Measurements from ENCODE around the gene TAMALIN. TPM values are rescaled to one million over a fixed set of nuclear protein-coding genes. Genes with fewer than 3 reads are reported as not detected.

TAMALIN gene
- total and polyA plus RNA-seq, 4 experiments from 2014 or later, result 1.2 to 31.7 (median 17.9) TPM

- peaks cover 0 to 7% of the 10 kb centered on the region in 2 donors for H3K36me3 Mint-ChIP-seq
- H3K9me3 Mint-ChIP-seq, result peaks cover 0 to 2% (median 0%) of the 10 kb centered on the region in 8 donors
- peaks cover 10 to 26% (median 15%) of the 10 kb centered on the region in 4 donors for H3K4me1 Mint-ChIP-seq
- Histone ChIP-seq H3K9me3 (ENCODE audit: control insufficient read depth in 1 of 2, low read length in 2 of 2) (no peaks in the 10 kb centered on the region), H3K36me3 (ENCODE audit: insufficient read depth, low read length) (no peaks in the 10 kb centered on the region), H3K27ac (ENCODE audit: low read depth, low read length) (no peak overlapping the region), H3K27me3 (ENCODE audit: insufficient read depth, low read length) (no peaks in the 10 kb centered on the region), H3K4me1 (ENCODE audit: insufficient read depth, low read length) (peaks cover 18% of the 10 kb centered on the region), H3K4me3 (ENCODE audit: low read length in 2 of 2) (no peak overlapping the region)
- CTCF ChIA-PET (ENCODE audit: partially characterized antibody), result interaction anchor here (1.0 to 3.5 kb wide), 3 partner anchors 24 to 31 kb away, joined by 3 to 21 read pairs (median 8); no protein-coding TSS in a partner anchor
- H3K27me3 Mint-ChIP-seq, result no peaks in the 10 kb centered on the region
- DNase-seq, result no peak
- intact Hi-C loops (cut with micrococcal nuclease), result no loop called here
- H3K4me3 Mint-ChIP-seq, result no peak overlapping the region
- POLR2A ChIA-PET (ENCODE audit: partially characterized antibody), result no interaction called here
- H3K27ac Mint-ChIP-seq, result peak overlapping the region in 3 of 7 donors; percentile 32 to 84 (median 36)
Measured at GRCh38 chr12:52055731-52056711, 49.3 kb downstream of the TAMALIN start.

GRCh38 chr12:52056801-52057637 is 50.3 kb downstream of the TAMALIN start:
- POLR2A ChIA-PET (ENCODE audit: partially characterized antibody), result interaction anchor here (1.4 kb wide), 1 partner anchor 32 kb away, joined by 3 read pairs; no protein-coding TSS in a partner anchor
- H3K27me3 Mint-ChIP-seq, result no peaks in the 10 kb centered on the region
- H3K9me3 ChIP-seq (ENCODE audit: control insufficient read depth in 1 of 2, low read length in 2 of 2), result no peaks in the 10 kb centered on the region
- H3K4me1 ChIP-seq (ENCODE audit: insufficient read depth, low read length), result peaks cover 11% of the 10 kb centered on the region
- H3K36me3 Mint-ChIP-seq, result peaks cover 0 to 1% of the 10 kb centered on the region in 2 donors
- H3K36me3 ChIP-seq (ENCODE audit: insufficient read depth, low read length), result no peaks in the 10 kb centered on the region
- peaks cover 4 to 16% (median 8%) of the 10 kb centered on the region in 4 donors for H3K4me1 Mint-ChIP-seq
- peak overlapping the region in 4 of 7 donors; percentile 23 to 86 (median 62) for H3K27ac Mint-ChIP-seq
- no peak overlapping the region for H3K4me3 ChIP-seq (ENCODE audit: low read length in 2 of 2)
- intact Hi-C loops (cut with micrococcal nuclease), result no loop called here
- peak in 1 of 5 donors; percentile 28 for DNase-seq
- no peak overlapping the region for H3K4me3 Mint-ChIP-seq
- H3K27ac ChIP-seq (ENCODE audit: low read depth, low read length), result no peak overlapping the region
- H3K27me3 ChIP-seq (ENCODE audit: insufficient read depth, low read length), result no peaks in the 10 kb centered on the region
- H3K9me3 Mint-ChIP-seq, result no peaks in the 10 kb centered on the region
- CTCF ChIA-PET (ENCODE audit: partially characterized antibody), result interaction anchor here (1.1 to 1.8 kb wide), 2 partner anchors 11 to 32 kb away, joined by 6 to 8 read pairs; no protein-coding TSS in a partner anchor

GRCh38 chr12:52057638-52058576 is 51.2 kb downstream of the TAMALIN start:
- H3K9me3 ChIP-seq (ENCODE audit: control insufficient read depth in 1 of 2, low read length in 2 of 2), result no peaks in the 10 kb centered on the region
- Mint-ChIP-seq H3K27ac (peak overlapping the region in 1 of 7 donors; percentile 57), H3K9me3 (no peaks in the 10 kb centered on the region), H3K4me3 (no peak overlapping the region), H3K4me1 (peaks cover 0 to 7% (median 2%) of the 10 kb centered on the region in 4 donors), H3K27me3 (no peaks in the 10 kb centered on the region), H3K36me3 (no peaks in the 10 kb centered on the region)
- no peaks in the 10 kb centered on the region for H3K27me3 ChIP-seq (ENCODE audit: insufficient read depth, low read length)
- H3K27ac ChIP-seq (ENCODE audit: low read depth, low read length), result no peak overlapping the region
- H3K4me1 ChIP-seq (ENCODE audit: insufficient read depth, low read length), result peaks cover 2% of the 10 kb centered on the region
- ChIA-PET POLR2A (ENCODE audit: partially characterized antibody) (interaction anchor here (1.4 kb wide), 1 partner anchor 33 kb away, joined by 3 read pairs; no protein-coding TSS in a partner anchor), CTCF (ENCODE audit: partially characterized antibody) (interaction anchor here (1.1 to 17.7 kb wide), 3 partner anchors 10 to 35 kb away, joined by 6 to 289 read pairs (median 8); no protein-coding TSS in a partner anchor)
- no peaks in the 10 kb centered on the region for H3K36me3 ChIP-seq (ENCODE audit: insufficient read depth, low read length)
- intact Hi-C loops (cut with micrococcal nuclease), result no loop called here
- no peak for DNase-seq
- H3K4me3 ChIP-seq (ENCODE audit: low read length in 2 of 2), result no peak overlapping the region

- no peaks in the 10 kb centered on the region for H3K9me3 ChIP-seq (ENCODE audit: control insufficient read depth in 1 of 2, low read length in 2 of 2)
- Mint-ChIP-seq H3K27me3 (no peaks in the 10 kb centered on the region), H3K4me1 (no peaks in the 10 kb centered on the region), H3K27ac (peak overlapping the region in 1 of 7 donors; percentile 64), H3K36me3 (no peaks in the 10 kb centered on the region), H3K4me3 (no peak overlapping the region), H3K9me3 (no peaks in the 10 kb centered on the region)
- DNase-seq, result peak in 1 of 5 donors; percentile 30
- H3K36me3 ChIP-seq (ENCODE audit: insufficient read depth, low read length), result no peaks in the 10 kb centered on the region
- POLR2A ChIA-PET (ENCODE audit: partially characterized antibody), result interaction anchor here (1.1 kb wide), 1 partner anchor 10 kb away, joined by 3 read pairs; no protein-coding TSS in a partner anchor
- H3K4me3 ChIP-seq (ENCODE audit: low read length in 2 of 2), result no peak overlapping the region
- CTCF ChIA-PET (ENCODE audit: partially characterized antibody), result interaction anchor here (0.8 to 17.7 kb wide), 3 partner anchors 10 to 36 kb away, joined by 3 to 289 read pairs (median 4); no protein-coding TSS in a partner anchor
- H3K27me3 ChIP-seq (ENCODE audit: insufficient read depth, low read length), result no peaks in the 10 kb centered on the region
- intact Hi-C loops (cut with micrococcal nuclease), result no loop called here
- H3K4me1 ChIP-seq (ENCODE audit: insufficient read depth, low read length), result no peaks in the 10 kb centered on the region
- H3K27ac ChIP-seq (ENCODE audit: low read depth, low read length), result no peak overlapping the region
Measured at GRCh38 chr12:52058631-52059361, 52.0 kb downstream of the TAMALIN start.

- peak overlapping the region in 1 of 7 donors; percentile 35 for H3K27ac Mint-ChIP-seq
- no peak overlapping the region for H3K4me3 Mint-ChIP-seq
- no peaks in the 10 kb centered on the region for H3K27me3 ChIP-seq (ENCODE audit: insufficient read depth, low read length)
- no peaks in the 10 kb centered on the region for H3K9me3 ChIP-seq (ENCODE audit: control insufficient read depth in 1 of 2, low read length in 2 of 2)
- H3K4me1 Mint-ChIP-seq, result no peaks in the 10 kb centered on the region
- H3K36me3 ChIP-seq (ENCODE audit: insufficient read depth, low read length), result no peaks in the 10 kb centered on the region
- POLR2A ChIA-PET (ENCODE audit: partially characterized antibody), result interaction anchor here (1.1 kb wide), 1 partner anchor 9 kb away, joined by 3 read pairs; no protein-coding TSS in a partner anchor
- no peaks in the 10 kb centered on the region for H3K36me3 Mint-ChIP-seq
- intact Hi-C loops (cut with micrococcal nuclease), result no loop called here
- peaks cover 0 to 3% of the 10 kb centered on the region in 2 donors for H3K27me3 Mint-ChIP-seq
- no peak overlapping the region for H3K27ac ChIP-seq (ENCODE audit: low read depth, low read length)
- DNase-seq, result no peak
- no peaks in the 10 kb centered on the region for H3K9me3 Mint-ChIP-seq
- no peaks in the 10 kb centered on the region for H3K4me1 ChIP-seq (ENCODE audit: insufficient read depth, low read length)
- CTCF ChIA-PET (ENCODE audit: partially characterized antibody), result interaction anchor here (0.9 to 17.7 kb wide), 3 partner anchors 9 to 37 kb away, joined by 3 to 289 read pairs (median 4); no protein-coding TSS in a partner anchor
- H3K4me3 ChIP-seq (ENCODE audit: low read length in 2 of 2), result no peak overlapping the region
Measured at GRCh38 chr12:52059582-52060497, 53.1 kb downstream of the TAMALIN start.
